Astrocyte (in vitro differentiated cells and primary cell): ENCODE data around the gene AADAT. TPM values are rescaled to one million over a fixed set of nuclear protein-coding genes. Genes with fewer than 3 reads are reported as not detected.

Source experiments
- DNase-seq: peaks from one replicate; pipeline ENCODE4 v3.0.0-alpha.2; 2010; ENCODE audit warnings: low read depth
- FAIRE-seq: peaks from 2 replicates; lab custom pipeline; 2011; peaks lifted over from hg19 to GRCh38; lab: Jason Lieb, UNC
- H2AFZ ChIP-seq: 2 replicates; pipeline ENCODE4 v1.6.0; 2012; ENCODE audit warnings: low read depth, low read length, inconsistent platforms
- H3K27ac ChIP-seq: 2 replicates; pipeline ENCODE4 v1.5.1; 2011; ENCODE audit warnings: low read depth, low read length, inconsistent platforms
- H3K27me3 ChIP-seq: 2 replicates; pipeline ENCODE4 v1.6.0; 2011; ENCODE audit warnings: low read length, inconsistent platforms; ENCODE audit not compliant: insufficient read depth
- H3K36me3 ChIP-seq: 2 replicates; pipeline ENCODE4 v1.5.1; 2011; ENCODE audit warnings: low read length, inconsistent platforms; ENCODE audit not compliant: insufficient read depth
- H3K4me1 ChIP-seq: 2 replicates; pipeline ENCODE4 v1.5.1; 2011; ENCODE audit warnings: low read length, inconsistent platforms; ENCODE audit not compliant: insufficient read depth
- H3K4me2 ChIP-seq: 2 replicates; pipeline ENCODE4 v1.6.0; 2012; ENCODE audit warnings: low read length, inconsistent platforms
- H3K4me3 ChIP-seq: 2 replicates; pipeline ENCODE4 v1.5.1; 2011; ENCODE audit warnings: low read depth, mild to moderate bottlenecking, low read length, inconsistent platforms; ENCODE audit not compliant: insufficient read depth
- H3K79me2 ChIP-seq: 2 replicates; pipeline ENCODE4 v1.6.0; 2012; ENCODE audit warnings: mild to moderate bottlenecking, low read length, inconsistent platforms; ENCODE audit not compliant: insufficient read depth
- H3K9ac ChIP-seq: 2 replicates; pipeline ENCODE4 v1.6.0; 2012; ENCODE audit warnings: mild to moderate bottlenecking, low read length, inconsistent platforms
- H3K9me3 ChIP-seq: 2 replicates; pipeline ENCODE4 v1.5.1; 2012; ENCODE audit warnings: low read depth, mild to moderate bottlenecking, low read length, inconsistent platforms; ENCODE audit not compliant: insufficient read depth
- H4K20me1 ChIP-seq: 2 replicates; pipeline ENCODE4 v1.6.0; 2012; ENCODE audit warnings: low read length, inconsistent platforms; ENCODE audit not compliant: insufficient read depth
- H3K27ac Mint-ChIP-seq: one replicate; pipeline ENCODE4 v1.8.0; 2021; ENCODE audit warnings: mild to moderate bottlenecking, mixed read lengths; ENCODE audit not compliant: unreplicated experiment
- H3K27me3 Mint-ChIP-seq: one replicate; pipeline ENCODE4 v1.8.0; 2021; ENCODE audit warnings: low read depth, mixed read lengths; ENCODE audit not compliant: unreplicated experiment
- H3K36me3 Mint-ChIP-seq: one replicate; pipeline ENCODE4 v1.8.0; 2021; ENCODE audit warnings: low read depth, mixed read lengths; ENCODE audit not compliant: unreplicated experiment
- H3K4me1 Mint-ChIP-seq: one replicate; pipeline ENCODE4 v1.8.0; 2021; ENCODE audit warnings: low read depth, mixed read lengths; ENCODE audit not compliant: unreplicated experiment
- H3K4me3 Mint-ChIP-seq: one replicate; pipeline ENCODE4 v1.8.0; 2021; ENCODE audit warnings: mild to moderate bottlenecking, moderate library complexity, mixed read lengths; ENCODE audit not compliant: unreplicated experiment
- H3K9me3 Mint-ChIP-seq: one replicate; pipeline ENCODE4 v1.8.0; 2021; ENCODE audit warnings: mild to moderate bottlenecking, mixed read lengths; ENCODE audit not compliant: unreplicated experiment
- CTCF ChIP-seq: IDR thresholded peaks from 2 replicates; pipeline ENCODE4 v1.5.1; 2011; ENCODE audit warnings: low read depth, mild to moderate bottlenecking, inconsistent platforms, low read length, moderate library complexity; ENCODE audit not compliant: insufficient read depth
- EZH2 ChIP-seq: IDR thresholded peaks from 2 replicates; pipeline ENCODE4 v1.6.1; 2012; ENCODE audit warnings: mild to moderate bottlenecking, low read length, inconsistent platforms; ENCODE audit not compliant: insufficient read depth
- total RNA-seq: library from RNA; stranded (reverse); gene quantifications from 2 replicates; pipeline ENCODE4 v1.2.1, GENCODE V29; 2021

AADAT gene
- total RNA-seq, 1 donor from 2014 or later: 10.5 TPM

DNA sequence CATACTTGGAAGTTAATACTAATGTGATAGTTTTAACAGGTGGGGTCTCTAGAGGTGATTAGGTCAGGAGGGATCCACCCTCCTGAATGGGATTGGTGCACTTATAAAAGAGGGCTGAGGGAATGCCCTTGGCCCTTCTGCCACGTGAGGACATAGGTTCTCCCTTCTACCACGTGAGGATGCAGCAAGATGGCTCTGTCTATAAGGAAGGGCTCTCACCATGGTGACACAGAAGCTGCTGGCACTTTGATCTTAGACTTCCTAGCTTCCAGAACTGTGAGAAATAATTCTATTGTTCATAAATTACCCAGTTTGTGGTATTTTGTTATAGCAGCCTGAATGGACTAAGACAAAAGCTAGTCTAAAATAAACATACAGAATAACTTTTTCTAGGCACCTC lies 1.0 kb downstream of the AADAT start:
- Histone ChIP-seq H3K9me3 (no peaks in the 10 kb centered on the region), H3K27me3 (no peaks in the 10 kb centered on the region), H2AFZ (no peak overlapping the region), H3K4me1 (peaks cover 14% of the 10 kb centered on the region), H3K4me2 (peak overlapping the region; percentile 95), H4K20me1 (no peaks in the 10 kb centered on the region), H3K27ac (no peak overlapping the region), H3K36me3 (peaks cover 19% of the 10 kb centered on the region), H3K4me3 (peak overlapping the region; percentile 97), H3K9ac (peak overlapping the region; percentile 91), H3K79me2 (peaks cover 15% of the 10 kb centered on the region)
- DNase-seq (no peak), FAIRE-seq (no peak)
- Mint-ChIP-seq H3K27me3 (peaks cover 2% of the 10 kb centered on the region), H3K36me3 (peaks cover 7% of the 10 kb centered on the region), H3K4me1 (peaks cover 7% of the 10 kb centered on the region), H3K9me3 (no peaks in the 10 kb centered on the region), H3K27ac (peak overlapping the region; percentile 41), H3K4me3 (peak overlapping the region; percentile 96)
- TF ChIP-seq CTCF (no peak), EZH2 (no peak)

DNA sequence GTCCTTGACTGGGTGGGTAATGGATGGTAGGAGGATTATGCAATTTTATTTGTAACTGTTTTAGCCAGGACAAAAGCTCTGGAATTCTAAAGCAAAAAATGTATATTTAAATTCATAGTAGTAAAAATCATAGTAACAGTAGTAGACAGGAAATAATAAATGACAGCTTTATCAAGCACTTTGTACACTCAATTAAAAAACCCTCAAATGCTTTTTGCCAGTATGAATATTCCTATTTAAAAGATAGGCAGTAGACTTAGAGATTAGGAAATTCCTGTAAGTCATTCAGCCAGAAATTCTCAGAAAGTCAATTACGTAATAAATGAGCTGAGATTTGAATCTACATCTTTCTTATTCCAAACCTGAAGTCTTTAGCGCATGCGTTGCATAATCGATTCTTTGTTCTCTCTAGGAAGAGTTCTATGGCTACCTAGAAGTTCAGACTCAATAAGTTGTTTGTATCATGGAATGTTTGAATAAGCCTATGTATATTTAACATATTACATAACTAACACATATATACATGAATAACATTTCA lies 2.5 kb downstream of the AADAT start:
- no peak overlapping the region for H3K4me3 Mint-ChIP-seq
- Histone ChIP-seq H3K27me3 (no peaks in the 10 kb centered on the region), H3K4me3 (no peak overlapping the region), H3K36me3 (peaks cover 19% of the 10 kb centered on the region), H3K9ac (no peak overlapping the region), H3K27ac (no peak overlapping the region), H2AFZ (no peak overlapping the region), H3K4me1 (peaks cover 14% of the 10 kb centered on the region), H3K9me3 (no peaks in the 10 kb centered on the region), H3K4me2 (no peak overlapping the region), H4K20me1 (no peaks in the 10 kb centered on the region), H3K79me2 (peaks cover 15% of the 10 kb centered on the region)
- H3K36me3 Mint-ChIP-seq: peaks cover 13% of the 10 kb centered on the region
- H3K27me3 Mint-ChIP-seq: peaks cover 2% of the 10 kb centered on the region
- H3K9me3 Mint-ChIP-seq: peaks cover 2% of the 10 kb centered on the region
- peaks cover 6% of the 10 kb centered on the region for H3K4me1 Mint-ChIP-seq
- no peak overlapping the region for H3K27ac Mint-ChIP-seq
- FAIRE-seq (no peak), DNase-seq (peak; percentile 57)
- no peak for TF ChIP-seq EZH2
- no peak for TF ChIP-seq CTCF

- Histone ChIP-seq H3K4me2 (no peak overlapping the region), H4K20me1 (peaks cover 4% of the 10 kb centered on the region), H3K4me3 (no peak overlapping the region), H3K9ac (no peak overlapping the region), H3K36me3 (peaks cover 26% of the 10 kb centered on the region), H2AFZ (no peak overlapping the region), H3K27ac (no peak overlapping the region), H3K79me2 (peaks cover 3% of the 10 kb centered on the region), H3K9me3 (no peaks in the 10 kb centered on the region), H3K4me1 (no peaks in the 10 kb centered on the region), H3K27me3 (no peaks in the 10 kb centered on the region)
- peaks cover 25% of the 10 kb centered on the region for H3K36me3 Mint-ChIP-seq
- DNase-seq (no peak), FAIRE-seq (no peak)
- H3K27ac Mint-ChIP-seq: no peak overlapping the region
- TF ChIP-seq EZH2 (no peak), CTCF (no peak)
- H3K9me3 Mint-ChIP-seq: peaks cover 2% of the 10 kb centered on the region
- H3K4me1 Mint-ChIP-seq: peaks cover 10% of the 10 kb centered on the region
- no peaks in the 10 kb centered on the region for H3K27me3 Mint-ChIP-seq
- H3K4me3 Mint-ChIP-seq: no peak overlapping the region
Measured at GRCh38 chr4:170083541-170083940, 6.2 kb downstream of the AADAT start.
